Progenitor cell of endocrine pancreas (in vitro differentiated cells): ENCODE data around the gene AGPS. TPM values are rescaled to one million over a fixed set of nuclear protein-coding genes. Genes with fewer than 3 reads are reported as not detected.
A peak's percentile ranks its signal among the peaks of the same experiment; 100 is the strongest.

ENCODE experiments used
- DNase-seq: peaks from one replicate; pipeline ENCODE4 v3.0.0; 2021; ENCODE audit warnings: low spot score; ENCODE audit not compliant: unreplicated experiment
- H3K27ac Mint-ChIP-seq: 2 replicates; pipeline ENCODE4 v1.8.0; 2021; ENCODE audit warnings: mild to moderate bottlenecking, moderate library complexity, mixed read lengths
- H3K27me3 Mint-ChIP-seq: 2 replicates; pipeline ENCODE4 v1.8.0; 2021; ENCODE audit warnings: mixed read lengths
- H3K36me3 Mint-ChIP-seq: 2 replicates; pipeline ENCODE4 v1.8.0; 2022; ENCODE audit warnings: mixed read lengths; ENCODE audit not compliant: insufficient read depth
- H3K4me1 Mint-ChIP-seq: 2 replicates; pipeline ENCODE4 v1.8.0; 2021; ENCODE audit warnings: low read depth, mixed read lengths
- H3K4me3 Mint-ChIP-seq: 2 replicates; pipeline ENCODE4 v1.8.0; 2021; ENCODE audit warnings: low read depth, mild to moderate bottlenecking, moderate library complexity, mixed read lengths
- H3K9me3 Mint-ChIP-seq: 2 replicates; pipeline ENCODE4 v1.8.0; 2021; ENCODE audit warnings: low read depth, mixed read lengths
- CTCF ChIP-seq: fragments of 200-600 bp; sonication (generic); IDR thresholded peaks from one replicate; pipeline ENCODE4 v1.5.0; 2021; ENCODE audit warnings: antibody characterized with exemption, mild to moderate bottlenecking; ENCODE audit not compliant: unreplicated experiment
- total RNA-seq: library from RNA; stranded (reverse); gene quantifications from 2 replicates; pipeline ENCODE4 v1.2.1, GENCODE V29; 2021

The AGPS gene
- total RNA-seq, 1 donor from 2014 or later, result 69.2 TPM

DNA sequence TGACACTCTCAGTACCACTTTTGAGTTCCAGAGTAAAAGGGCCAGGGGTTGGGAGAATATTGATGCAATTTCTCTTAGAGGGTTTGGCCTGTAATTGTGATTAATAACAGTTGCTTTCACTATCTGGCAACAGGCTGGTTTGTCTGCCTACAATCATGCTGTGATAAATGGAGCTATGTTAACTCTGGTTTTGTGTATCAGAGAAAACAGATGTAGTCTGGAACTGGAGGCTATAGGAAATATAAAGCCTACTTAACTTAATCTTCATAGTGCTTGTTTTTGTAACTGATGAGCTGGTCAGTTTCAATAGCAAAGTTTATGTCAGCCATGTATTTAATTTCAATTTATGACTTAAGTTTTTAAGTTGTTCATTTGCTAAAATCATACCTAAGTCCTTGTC, 138.0 kb downstream of the AGPS start:
- Mint-ChIP-seq H3K4me1 (peaks cover 26% of the 10 kb centered on the region), H3K9me3 (no peaks in the 10 kb centered on the region), H3K27ac (peak overlapping the region; percentile 37), H3K36me3 (peaks cover 2% of the 10 kb centered on the region), H3K27me3 (no peaks in the 10 kb centered on the region), H3K4me3 (no peak overlapping the region)
- DNase-seq, result no peak
- TF ChIP-seq CTCF, result no peak

- DNase-seq, result no peak
- Mint-ChIP-seq H3K36me3 (peaks cover 2% of the 10 kb centered on the region), H3K9me3 (no peaks in the 10 kb centered on the region), H3K4me1 (peaks cover 27% of the 10 kb centered on the region), H3K27me3 (no peaks in the 10 kb centered on the region), H3K4me3 (no peak overlapping the region), H3K27ac (no peak overlapping the region)
- TF ChIP-seq CTCF, result no peak
These were observed 139.1 kb downstream of the AGPS start for GRCh38 chr2:177531706-177532105.

DNA sequence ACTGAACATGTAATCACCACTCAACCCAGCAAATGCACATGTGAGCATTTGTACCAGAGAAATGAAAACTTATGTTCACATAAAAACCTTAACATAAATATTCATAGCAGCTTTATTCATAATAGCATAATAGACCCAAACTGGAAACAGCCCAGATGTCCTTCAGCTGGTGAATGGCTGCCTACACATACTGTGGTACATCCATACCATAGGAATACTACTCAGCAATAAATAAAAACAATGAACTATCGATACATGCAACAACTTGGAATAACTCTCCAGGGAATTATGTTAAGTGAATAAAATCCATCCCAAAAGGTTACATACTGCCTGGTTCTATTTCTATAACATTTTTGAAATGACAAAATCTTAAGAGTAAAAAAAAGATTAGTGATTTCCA, 140.0 kb downstream of the AGPS start:
- Mint-ChIP-seq H3K4me3 (no peak overlapping the region), H3K36me3 (peaks cover 2% of the 10 kb centered on the region), H3K4me1 (peaks cover 28% of the 10 kb centered on the region), H3K27me3 (no peaks in the 10 kb centered on the region), H3K9me3 (no peaks in the 10 kb centered on the region), H3K27ac (no peak overlapping the region)
- no peak for TF ChIP-seq CTCF
- no peak for DNase-seq

- DNase-seq, result no peak
- Mint-ChIP-seq H3K27ac (no peak overlapping the region), H3K4me1 (peaks cover 27% of the 10 kb centered on the region), H3K36me3 (peaks cover 3% of the 10 kb centered on the region), H3K9me3 (no peaks in the 10 kb centered on the region), H3K27me3 (no peaks in the 10 kb centered on the region), H3K4me3 (no peak overlapping the region)
- TF ChIP-seq CTCF, result no peak
These were observed 140.7 kb downstream of the AGPS start for GRCh38 chr2:177533253-177533652.

GRCh38 chr2:177535000-177535399, 142.4 kb downstream of the AGPS start:
- Mint-ChIP-seq H3K36me3 (peaks cover 5% of the 10 kb centered on the region), H3K4me1 (peaks cover 21% of the 10 kb centered on the region), H3K4me3 (no peak overlapping the region), H3K27ac (no peak overlapping the region), H3K27me3 (no peaks in the 10 kb centered on the region), H3K9me3 (no peaks in the 10 kb centered on the region)
- no peak for TF ChIP-seq CTCF
- no peak for DNase-seq
